OCI-LY7 (cell line): ENCODE measurements around the gene LAYN.

Experiments used
- CTCF ChIP-seq: fragments of 200-600 bp; sonication (generic); conservative IDR thresholded peaks from 2 replicates; pipeline ENCODE4 v1.5.1; 2014; ENCODE audit warnings: mild to moderate bottlenecking, antibody characterized with exemption, low read length, moderate library complexity, mixed read lengths
- EZH2phosphoT487 ChIP-seq: fragments of 200-600 bp; sonication (generic); IDR thresholded peaks from 2 replicates; pipeline ENCODE4 v1.6.1; 2018; ENCODE audit warnings: low read depth, borderline replicate concordance, mild to moderate bottlenecking, mixed run types, antibody characterized with exemption, low read length, moderate library complexity, mixed read lengths

- TF ChIP-seq CTCF (0 out of 2 replicates have a peak, but pooled peaks have one; percentile 53), EZH2phosphoT487 (no peak)
Measured at GRCh38 chr11:111528557-111528956, 12.0 kb upstream of the LAYN start.
